Activated CD8-positive, alpha-beta T cell treated with anti-CD3 and anti-CD28 coated beads for 36 hours (primary cell): ENCODE results near the gene GJC3. TPM values are rescaled to one million over a fixed set of nuclear protein-coding genes. Genes with fewer than 3 reads are reported as not detected.
"Not testable (repeated sequence)": the region's sequence is repeated elsewhere in the genome, so short reads cannot be mapped to it uniquely, and the experiment has no call there.

Experiments
- ATAC-seq: fragments of 200-7000 bp; cut with Tn5 transposase; one replicate; pipeline ENCODE4 v1.10.0; 2021; ENCODE audit warnings: mild to moderate bottlenecking, moderate library complexity
- CTCF ChIA-PET: fragments of 350-600 bp; sonication (Branson Sonifier 250); formaldehyde crosslinking; loops from one replicate; lab custom pipeline; 2021; ENCODE audit warnings: antibody characterized with exemption; lab: Charles Lee
- POLR2A ChIA-PET: fragments of 350-600 bp; sonication (Branson Sonifier 250); formaldehyde crosslinking; loops from one replicate; lab custom pipeline; 2021; ENCODE audit warnings: antibody characterized with exemption; lab: Charles Lee
- DNase-seq: peaks from one replicate; pipeline ENCODE4 v3.0.0-alpha.2; 2020
- H3K27ac Mint-ChIP-seq: one replicate; pipeline ENCODE4 v1.8.0; 2021; ENCODE audit warnings: mild to moderate bottlenecking, mixed read lengths
- H3K27me3 Mint-ChIP-seq: one replicate; pipeline ENCODE4 v1.8.0; 2021; ENCODE audit warnings: mixed read lengths
- H3K36me3 Mint-ChIP-seq: one replicate; pipeline ENCODE4 v1.8.0; 2021; ENCODE audit warnings: low read depth, mixed read lengths
- H3K4me1 Mint-ChIP-seq: one replicate; pipeline ENCODE4 v1.8.0; 2021; ENCODE audit warnings: low read depth, mixed read lengths
- H3K4me3 Mint-ChIP-seq: one replicate; pipeline ENCODE4 v1.8.0; 2021; ENCODE audit warnings: mild to moderate bottlenecking, moderate library complexity, mixed read lengths
- H3K9me3 Mint-ChIP-seq: one replicate; pipeline ENCODE4 v1.8.0; 2021; ENCODE audit warnings: mixed read lengths
- CTCF ChIP-seq: fragments of 200-600 bp; IDR thresholded peaks from one replicate; pipeline ENCODE4 v1.8.0; 2022; ENCODE audit warnings: antibody characterized with exemption, mild to moderate bottlenecking
- intact Hi-C: fragments of 100-400 bp; cut with micrococcal nuclease; formaldehyde crosslinking; loops from one replicate; pipeline ENCODE4 v1.10.0; 2022
- total RNA-seq, 2 experiments: library from RNA; stranded (reverse); gene quantifications; one replicate each; pipeline ENCODE4 v1.2.3, GENCODE V29; 2021

GJC3 gene
- total RNA-seq, 2 experiments from 2014 or later: 0.41 to 0.47 TPM

DNA sequence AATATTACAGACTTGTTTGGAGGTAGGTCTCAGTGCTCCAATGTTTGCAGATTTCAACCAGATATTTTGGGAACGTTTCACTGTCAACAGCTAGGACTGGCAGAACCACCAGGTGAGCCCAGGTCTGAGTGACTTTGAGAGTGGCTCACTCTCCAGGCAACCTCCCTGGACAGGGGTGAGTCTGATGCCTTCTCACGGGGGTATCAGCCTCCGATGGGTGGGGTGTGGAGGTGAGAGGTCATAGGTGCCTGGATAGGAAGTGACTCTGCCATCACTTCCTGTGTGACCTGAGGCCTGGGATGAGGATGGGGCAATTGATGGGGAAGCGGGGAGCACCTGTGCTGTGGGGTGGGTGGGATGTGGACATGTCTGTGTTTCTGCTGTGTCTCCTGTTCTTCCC, 41.8 kb upstream of the GJC3 start:
- Mint-ChIP-seq H3K36me3 (no peaks in the 10 kb centered on the region), H3K4me3 (no peak overlapping the region), H3K27ac (no peak overlapping the region), H3K9me3 (no peaks in the 10 kb centered on the region), H3K27me3 (peaks cover 14% of the 10 kb centered on the region), H3K4me1 (no peaks in the 10 kb centered on the region)
- no peak for TF ChIP-seq CTCF
- ChIA-PET CTCF (interaction anchor here (1.8 kb wide), 1 partner anchor 8 kb away, joined by 5 read pairs; no protein-coding TSS in a partner anchor), POLR2A (no interaction called here)
- DNase-seq (no peak), ATAC-seq (no peak)
- intact Hi-C loops: no loop called here

- H3K4me3 Mint-ChIP-seq, ATAC-seq, POLR2A ChIA-PET, H3K9me3 Mint-ChIP-seq, H3K36me3 Mint-ChIP-seq, H3K27ac Mint-ChIP-seq, H3K4me1 Mint-ChIP-seq, intact Hi-C loops, H3K27me3 Mint-ChIP-seq, DNase-seq: not testable (repeated sequence)
- CTCF ChIA-PET: interaction anchor here (0.9 to 1.8 kb wide), 3 partner anchors 10 to 56 kb away, joined by 3 to 7 read pairs (median 5); no protein-coding TSS in a partner anchor
Observed at GRCh38 chr7:99969813-99970212, 40.4 kb upstream of the GJC3 start.

- Mint-ChIP-seq H3K4me3 (no peak overlapping the region), H3K9me3 (no peaks in the 10 kb centered on the region), H3K27me3 (peaks cover 10% of the 10 kb centered on the region), H3K4me1 (no peaks in the 10 kb centered on the region), H3K36me3 (no peaks in the 10 kb centered on the region), H3K27ac (no peak overlapping the region)
- POLR2A ChIA-PET: no interaction called here
- no peak for TF ChIP-seq CTCF
- ATAC-seq: no peak
- DNase-seq: no peak
- CTCF ChIA-PET: interaction anchor here (0.7 to 1.2 kb wide), 3 partner anchors 10 to 161 kb away, joined by 3 to 7 read pairs (median 3); no protein-coding TSS in a partner anchor
- intact Hi-C loops: no loop called here
Observed at GRCh38 chr7:99969298-99969697, 39.9 kb upstream of the GJC3 start.

- Mint-ChIP-seq H3K27ac (no peak overlapping the region), H3K9me3 (no peaks in the 10 kb centered on the region), H3K27me3 (peaks cover 23% of the 10 kb centered on the region), H3K4me3 (no peak overlapping the region), H3K4me1 (peaks cover 5% of the 10 kb centered on the region), H3K36me3 (no peaks in the 10 kb centered on the region)
- no peak for TF ChIP-seq CTCF
- no peak for DNase-seq
- no peak for ATAC-seq
- POLR2A ChIA-PET: no interaction called here
- CTCF ChIA-PET: no interaction called here
- intact Hi-C loops: no loop called here
Observed at GRCh38 chr7:99958564-99959227, 29.3 kb upstream of the GJC3 start.

- Mint-ChIP-seq H3K4me1 (peaks cover 8% of the 10 kb centered on the region), H3K9me3 (peaks cover 5% of the 10 kb centered on the region), H3K4me3 (no peak overlapping the region), H3K27ac (no peak overlapping the region), H3K36me3 (no peaks in the 10 kb centered on the region), H3K27me3 (peaks cover 13% of the 10 kb centered on the region)
- ChIA-PET CTCF (interaction anchor here (1.2 to 1.9 kb wide), 4 partner anchors 11 to 42 kb away, joined by 3 to 7 read pairs (median 4); partner anchors contain the start of gene GJC3), POLR2A (interaction anchor here (1.2 kb wide), 1 partner anchor 36 kb away, joined by 4 read pairs; no protein-coding TSS in a partner anchor)
- DNase-seq (no peak), ATAC-seq (no peak)
- no peak for TF ChIP-seq CTCF
- intact Hi-C loops: no loop called here
Observed at GRCh38 chr7:99955247-99955646, 25.8 kb upstream of the GJC3 start.

DNA sequence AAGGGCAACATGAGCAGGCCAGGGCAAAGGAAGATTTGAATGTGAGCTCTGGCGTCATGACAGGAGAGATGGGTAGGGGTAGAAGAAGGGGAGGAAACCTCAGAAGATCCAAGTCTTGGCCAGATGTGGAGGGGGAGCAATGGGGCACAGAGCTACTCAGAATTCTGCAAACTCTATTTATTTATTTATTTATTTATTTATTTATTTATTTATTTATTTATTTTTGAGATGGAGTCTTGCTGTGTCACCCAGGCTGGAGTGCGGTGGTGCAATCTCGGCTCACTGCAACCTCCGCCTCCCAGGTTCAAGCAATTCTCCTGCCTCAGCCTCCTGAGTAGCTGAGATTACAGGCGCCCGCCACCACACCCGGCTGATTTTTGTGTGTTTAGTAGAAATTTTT, 25.2 kb upstream of the GJC3 start:
- H3K27ac Mint-ChIP-seq, ATAC-seq, H3K9me3 Mint-ChIP-seq, H3K4me1 Mint-ChIP-seq, DNase-seq, intact Hi-C loops, H3K4me3 Mint-ChIP-seq, POLR2A ChIA-PET, H3K36me3 Mint-ChIP-seq: not testable (repeated sequence)
- peaks cover 12% of the 10 kb centered on the region for H3K27me3 Mint-ChIP-seq
- CTCF ChIA-PET: interaction anchor here (1.2 to 1.9 kb wide), 3 partner anchors 11 to 25 kb away, joined by 3 to 7 read pairs (median 4); partner anchors contain the start of gene GJC3
